ELF-1 (cell line): ENCODE results near the gene KRTAP10-4.

Source experiments
- DNase-seq: peaks from one replicate; pipeline ENCODE4 v3.0.0-alpha.2; 2016; ENCODE audit warnings: low read depth, low spot score

KRTAP10-4 gene

GRCh38 chr21:44616591-44616926 is 43.0 kb downstream of the KRTAP10-4 start:
- no peak for DNase-seq

GRCh38 chr21:44617071-44617501 is 43.6 kb downstream of the KRTAP10-4 start:
- DNase-seq = no peak

DNA sequence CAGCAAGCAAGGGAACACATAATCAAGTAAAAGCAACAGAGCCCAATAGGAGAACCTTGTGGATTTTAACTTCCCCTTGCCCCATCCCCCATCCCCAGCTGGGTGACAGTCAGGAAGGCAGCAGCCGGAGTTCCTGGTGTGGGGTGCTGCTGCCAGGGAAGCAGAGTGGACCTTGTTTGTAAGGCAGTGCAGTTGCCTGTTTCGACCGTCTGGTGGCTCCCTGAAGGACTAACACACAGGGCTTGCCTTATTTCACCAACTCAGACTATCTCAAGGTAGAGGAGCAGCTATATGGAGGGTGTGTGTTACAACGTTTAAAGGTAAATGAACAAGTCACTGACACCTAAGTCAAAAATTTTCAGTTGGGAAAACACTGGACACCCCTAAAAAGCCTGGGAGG is 45.0 kb downstream of the KRTAP10-4 start:
- DNase-seq = no peak

GRCh38 chr21:44618909-44619308 is 45.4 kb downstream of the KRTAP10-4 start:
- DNase-seq = no peak

GRCh38 chr21:44619886-44620285 is 46.4 kb downstream of the KRTAP10-4 start:
- DNase-seq = no peak

- DNase-seq = no peak
Measured at GRCh38 chr21:44623575-44623974, 50.0 kb downstream of the KRTAP10-4 start.
